ENCODE data around the gene MMRN2.

MMRN2 gene

GRCh38 chr10:86970162-86970981 is 13.0 kb upstream of the MMRN2 start:
- DNase-seq (ENCODE audit: low spot score), result peak; percentile 83

DNA sequence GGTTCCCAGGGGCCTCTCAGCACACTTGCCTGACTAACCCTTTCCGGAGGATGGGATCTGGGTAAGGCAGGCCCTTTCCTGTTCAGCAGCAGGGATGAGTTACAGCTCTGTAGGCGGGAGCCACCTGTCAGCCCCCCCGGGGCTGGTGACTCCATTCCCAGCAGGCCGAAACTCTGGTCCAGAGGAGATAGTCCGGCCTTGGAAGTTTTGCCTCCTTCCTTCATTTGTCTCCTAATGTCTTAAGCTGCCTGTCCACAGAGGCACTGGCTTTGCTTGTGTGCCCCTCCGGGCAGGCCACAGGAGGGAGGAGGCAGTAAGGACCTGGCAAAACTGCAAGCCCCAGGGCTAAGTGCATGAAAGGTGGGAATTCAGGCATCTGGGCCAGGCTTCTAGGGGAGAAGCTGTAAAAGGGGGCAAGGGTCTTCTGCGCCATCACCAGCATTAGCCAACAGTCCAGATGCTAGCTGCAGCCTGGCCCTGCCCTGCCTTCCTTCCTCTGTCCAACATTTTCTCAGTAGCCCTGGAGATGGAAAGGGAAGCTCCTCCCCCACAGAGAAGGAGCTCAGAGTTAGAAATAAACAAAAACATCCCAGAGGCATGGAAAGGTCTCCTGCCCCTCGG is 12.1 kb upstream of the MMRN2 start:
- no peak for DNase-seq (ENCODE audit: low spot score)

DNA sequence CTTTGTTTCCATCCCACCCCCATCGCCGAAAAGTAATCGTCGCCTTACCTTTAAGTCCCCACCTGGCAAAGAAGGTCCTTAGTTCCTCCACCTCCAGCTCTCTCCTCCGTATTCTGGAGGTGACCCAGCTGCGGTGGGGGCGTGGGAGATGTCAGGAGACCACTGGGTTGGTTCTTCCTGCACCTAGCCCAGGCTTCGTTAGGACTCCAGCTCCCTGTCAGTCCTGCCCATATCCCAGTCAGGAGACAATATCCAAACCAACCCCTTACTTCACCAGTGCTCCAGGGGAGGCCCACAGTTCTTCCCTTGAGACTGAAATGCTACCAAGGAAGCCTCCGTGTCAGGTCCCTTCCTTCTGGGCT is 11.6 kb upstream of the MMRN2 start:
- no peak for DNase-seq (ENCODE audit: low spot score)

DNA sequence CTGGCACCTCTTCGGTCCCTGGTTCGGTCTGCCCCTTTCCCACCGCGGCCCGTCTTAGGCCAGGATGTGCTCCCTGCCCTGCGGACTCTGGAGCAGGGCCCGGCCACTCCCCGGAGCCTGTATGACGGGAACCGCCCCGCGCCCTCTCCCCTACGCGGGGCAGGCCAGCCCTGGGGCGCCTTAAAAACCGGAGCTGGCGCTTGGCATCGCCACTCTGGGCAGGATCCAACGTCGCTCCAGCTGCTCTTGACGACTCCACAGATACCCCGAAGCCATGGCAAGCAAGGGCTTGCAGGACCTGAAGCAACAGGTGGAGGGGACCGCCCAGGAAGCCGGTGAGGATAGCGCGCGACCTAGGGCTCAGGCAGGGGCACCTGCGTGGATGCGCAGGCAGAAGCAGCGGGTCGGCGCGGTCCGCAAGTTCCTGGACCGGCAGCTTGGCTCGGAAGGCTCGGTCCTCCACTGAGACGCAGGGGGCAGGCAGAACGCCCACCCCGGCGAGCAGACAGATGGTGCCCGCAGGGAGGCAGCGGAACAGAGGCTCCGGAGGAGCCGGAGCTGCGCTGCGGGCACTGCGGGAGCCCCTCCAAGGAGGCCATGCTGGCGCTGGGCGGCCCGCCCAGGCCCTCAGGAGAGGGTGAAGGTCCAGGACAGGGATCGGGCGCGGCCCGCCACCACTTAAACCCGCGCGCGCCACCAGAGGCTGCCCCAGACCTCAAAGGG is 11.0 kb upstream of the MMRN2 start, which contains the start of gene ADIRF:
TSS of gene ADIRF (plus strand) at position 212 of the 723 bp plus-strand sequence. CDS start at position 275, 63 bp downstream.
- DNase-seq (ENCODE audit: low spot score), result no peak

GRCh38 chr10:86967481-86967941 is 10.1 kb upstream of the MMRN2 start:
- DNase-seq (ENCODE audit: low spot score), result no peak

- DNase-seq (ENCODE audit: low spot score), result no peak
Measured at GRCh38 chr10:86965986-86966654, 8.7 kb upstream of the MMRN2 start.

DNA sequence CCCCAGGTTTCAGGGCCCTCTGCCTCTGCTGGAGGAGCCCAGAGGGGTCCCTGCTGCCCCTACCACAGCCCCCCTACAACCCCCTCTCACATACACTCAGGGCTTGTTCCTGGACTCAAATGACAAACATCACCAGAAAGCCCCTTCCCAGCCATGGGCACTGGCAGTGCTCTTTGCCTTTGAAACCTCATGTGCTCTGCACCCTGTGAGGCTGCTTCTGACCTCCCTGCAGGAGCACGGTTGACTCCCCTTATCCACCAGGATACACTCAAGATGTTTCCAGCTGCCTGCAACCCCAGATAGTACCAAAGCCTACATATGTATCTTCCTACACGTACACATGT is 7.4 kb upstream of the MMRN2 start:
- DNase-seq (ENCODE audit: low spot score), result no peak

- no peak for DNase-seq (ENCODE audit: low spot score)
Measured at GRCh38 chr10:86964061-86964846, 6.8 kb upstream of the MMRN2 start.

DNA sequence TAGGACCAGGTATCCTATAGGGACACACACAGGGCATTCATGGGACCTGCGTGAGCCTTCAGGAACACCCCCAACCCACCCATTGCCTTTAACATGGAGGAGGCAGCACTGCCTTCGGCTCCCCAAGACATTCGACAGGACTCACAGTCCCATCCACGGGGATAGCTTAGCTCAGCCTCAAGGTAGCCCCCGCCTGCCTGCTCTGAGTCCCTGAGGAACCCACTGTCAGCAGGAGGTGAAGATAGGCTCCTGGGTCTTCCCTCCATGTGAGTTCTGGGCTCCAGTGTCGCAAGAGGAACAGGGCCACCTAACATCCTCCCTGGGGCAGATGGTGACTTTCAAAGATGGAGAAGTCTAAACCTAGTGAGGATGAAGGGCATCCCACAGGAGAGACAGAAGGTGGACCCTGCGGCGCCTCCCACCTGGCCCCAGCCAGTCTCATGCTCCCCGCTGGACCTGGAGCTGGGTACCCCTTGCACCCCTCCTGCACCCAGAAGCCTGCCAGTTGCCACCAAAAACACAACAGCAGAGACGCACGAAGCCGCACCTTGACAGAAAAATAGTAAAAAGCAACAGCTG is 6.0 kb upstream of the MMRN2 start:
- no peak for DNase-seq (ENCODE audit: low spot score)

DNA sequence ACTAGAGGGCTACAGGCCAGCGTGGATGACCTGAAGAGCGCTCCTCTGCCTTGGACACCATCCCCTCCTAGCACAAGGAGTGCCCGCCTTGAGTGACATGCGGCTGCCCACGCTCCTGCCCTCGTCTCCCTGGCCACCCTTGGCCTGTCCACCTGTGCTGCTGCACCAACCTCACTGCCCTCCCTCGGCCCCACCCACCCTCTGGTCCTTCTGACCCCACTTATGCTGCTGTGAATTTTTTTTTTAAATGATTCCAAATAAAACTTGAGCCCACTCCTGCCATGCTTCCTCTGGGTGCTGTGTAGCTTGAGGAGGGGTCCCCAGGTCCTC is 5.5 kb upstream of the MMRN2 start:
- no peak for DNase-seq (ENCODE audit: low spot score)

DNA sequence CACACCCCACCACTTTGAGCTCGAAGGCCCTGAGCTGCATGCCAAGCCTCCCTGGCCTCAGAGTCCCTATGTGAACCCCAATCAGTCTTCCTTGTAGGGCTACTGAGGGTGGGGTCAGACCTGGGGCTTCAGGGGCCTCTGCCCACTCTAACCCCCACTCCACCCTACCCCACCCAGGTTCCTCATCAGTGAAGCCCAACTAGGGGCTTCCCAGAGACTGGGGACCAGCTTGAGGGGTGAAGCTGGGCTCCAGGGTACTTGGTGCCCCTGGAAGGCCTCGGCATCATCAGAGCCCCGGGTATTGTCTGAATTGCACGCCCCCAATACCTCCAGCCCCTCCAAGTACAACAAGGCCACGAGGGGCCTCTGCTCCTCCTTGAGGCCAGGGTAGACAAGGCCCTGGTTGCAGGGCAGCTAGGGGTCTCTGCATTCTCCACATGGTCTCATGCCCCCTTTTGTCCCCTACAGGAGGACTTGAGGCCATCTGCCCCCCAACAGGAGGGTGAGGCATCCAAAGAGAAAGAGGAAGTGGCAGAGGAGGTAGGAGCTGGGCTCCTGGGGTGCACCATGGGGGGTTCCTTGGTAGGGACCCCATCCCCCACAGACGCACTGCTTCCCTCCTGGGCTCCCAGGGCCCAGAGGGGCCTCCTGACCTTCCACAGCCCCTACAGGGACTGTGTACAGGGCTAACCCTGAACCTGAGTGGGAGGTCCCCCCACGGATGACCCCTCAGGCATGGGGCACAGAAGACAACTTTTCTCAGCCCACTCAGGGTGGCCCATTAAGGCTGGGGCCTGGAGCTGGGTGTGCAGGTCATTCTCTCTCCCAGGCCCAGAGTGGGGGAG is 4.9 kb upstream of the MMRN2 start:
- DNase-seq (ENCODE audit: low spot score), result no peak

GRCh38 chr10:86961481-86962091 is 4.2 kb upstream of the MMRN2 start:
- no peak for DNase-seq (ENCODE audit: low spot score)

- no peak for DNase-seq (ENCODE audit: low spot score)
Measured at GRCh38 chr10:86960863-86961434, 3.5 kb upstream of the MMRN2 start.

DNA sequence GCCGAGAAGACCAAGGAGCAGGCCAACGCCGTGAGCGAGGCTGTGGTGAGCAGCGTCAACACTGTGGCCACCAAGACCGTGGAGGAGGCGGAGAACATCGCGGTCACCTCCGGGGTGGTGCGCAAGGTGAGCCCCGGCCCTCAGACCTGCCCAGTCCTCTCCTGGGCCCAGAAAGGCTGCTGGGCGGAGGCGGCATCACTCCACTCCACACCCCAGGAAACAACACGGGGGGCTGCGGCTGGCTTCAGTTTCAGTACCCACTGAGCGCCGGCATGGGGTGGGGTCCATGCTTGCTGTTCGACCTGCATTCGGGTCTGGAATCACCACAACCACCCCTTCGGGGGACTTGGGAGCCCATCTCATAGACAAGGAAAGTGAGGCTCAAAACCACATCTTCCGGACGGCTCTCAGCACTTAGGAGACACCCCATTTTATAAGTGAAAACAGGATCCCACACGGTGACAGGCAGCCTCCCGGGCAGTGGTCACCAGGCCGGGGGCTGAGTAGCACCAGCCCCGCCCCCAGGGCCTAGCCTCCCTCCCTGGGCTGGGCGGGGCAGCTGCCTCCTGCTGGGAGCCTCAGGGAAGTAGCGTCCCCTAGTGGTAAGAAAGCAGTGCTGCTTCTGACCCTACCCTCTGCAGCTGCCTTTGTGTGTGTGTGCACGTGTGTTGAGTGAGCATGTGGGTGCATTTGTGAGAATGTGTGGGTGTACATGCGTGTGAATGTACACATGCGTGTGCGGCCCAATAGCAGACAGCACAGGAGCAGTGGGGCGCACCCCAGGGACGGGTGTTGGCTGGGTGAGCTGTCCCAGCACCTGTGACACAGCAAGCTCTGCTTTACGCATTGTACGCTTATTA is 2.8 kb upstream of the MMRN2 start:
- DNase-seq (ENCODE audit: low spot score), result peak; percentile 82

- no peak for DNase-seq (ENCODE audit: low spot score)
Measured at GRCh38 chr10:86959737-86960002, 2.3 kb upstream of the MMRN2 start.

DNA sequence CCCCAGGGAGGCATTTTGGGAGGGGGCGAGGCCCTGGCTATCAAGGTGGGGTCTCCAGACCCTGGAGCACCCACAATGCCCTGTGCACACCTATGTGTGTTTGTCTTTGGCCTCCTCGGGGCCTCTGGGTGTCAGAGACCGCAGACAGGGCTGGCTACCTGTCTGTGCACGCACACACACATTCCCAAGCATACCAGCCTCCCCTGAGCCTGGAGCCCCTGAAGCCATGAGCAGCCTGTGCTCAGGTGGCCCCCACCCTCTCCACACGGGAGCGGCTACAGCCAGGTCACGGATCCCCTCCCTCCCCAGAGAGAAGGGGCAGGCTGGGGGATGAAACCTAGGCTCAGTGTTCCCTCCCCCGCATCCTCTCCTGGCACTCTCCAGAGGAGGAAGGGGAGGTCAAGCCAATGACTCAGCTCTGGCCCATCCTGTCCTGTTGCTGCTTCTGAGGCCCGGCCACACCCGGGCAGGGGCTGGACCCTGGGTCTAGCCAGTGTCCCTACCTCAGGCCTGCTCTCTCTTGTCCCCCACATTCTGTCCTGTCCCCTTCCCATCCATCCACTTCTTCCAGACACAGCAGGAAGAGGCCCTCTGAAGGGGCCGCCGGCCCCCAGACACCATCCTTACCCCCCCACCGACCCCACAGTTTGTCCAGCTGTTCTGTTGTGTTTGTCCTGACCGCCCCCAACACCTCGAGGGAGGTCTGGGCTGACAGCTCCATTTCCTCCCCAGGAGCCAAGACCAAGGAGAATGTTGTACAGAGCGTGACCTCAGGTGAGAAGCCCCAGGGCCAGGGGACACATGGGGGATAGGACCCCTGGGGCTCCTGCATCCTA is 1.7 kb upstream of the MMRN2 start:
- DNase-seq (ENCODE audit: low spot score), result no peak

DNA sequence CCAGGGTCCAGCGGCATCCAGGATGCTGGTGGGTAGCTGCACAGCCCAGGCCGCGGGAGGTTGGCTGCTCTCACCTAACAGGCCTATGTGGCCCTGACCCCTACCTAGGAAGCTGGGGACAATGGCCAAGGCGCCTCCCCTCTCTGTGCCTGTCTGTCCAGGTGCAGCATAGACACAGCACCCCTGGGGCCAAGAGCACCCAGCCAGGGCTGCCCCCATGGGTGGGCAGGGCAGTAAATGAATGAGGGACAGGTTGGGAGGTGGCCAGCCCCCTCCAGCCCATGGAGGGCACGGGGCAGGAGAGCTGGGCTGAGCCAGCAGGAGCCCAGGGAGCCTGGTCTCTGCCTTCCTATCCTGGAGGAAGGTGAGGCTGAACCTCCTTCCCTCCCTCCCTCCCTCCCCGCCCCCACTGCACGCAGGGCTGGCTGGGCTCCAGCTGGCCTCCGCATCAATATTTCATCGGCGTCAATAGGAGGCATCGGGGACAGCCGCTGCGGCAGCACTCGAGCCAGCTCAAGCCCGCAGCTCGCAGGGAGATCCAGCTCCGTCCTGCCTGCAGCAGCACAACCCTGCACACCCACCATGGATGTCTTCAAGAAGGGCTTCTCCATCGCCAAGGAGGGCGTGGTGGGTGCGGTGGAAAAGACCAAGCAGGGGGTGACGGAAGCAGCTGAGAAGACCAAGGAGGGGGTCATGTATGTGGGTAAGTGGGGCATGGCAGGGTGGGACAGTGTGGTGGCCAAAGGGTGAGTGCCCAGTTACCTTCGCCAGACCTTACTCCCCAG is 893 bp upstream of the MMRN2 start, which contains the start of gene SNCG:
TSS of gene SNCG (plus strand) at position 484 of the 785 bp plus-strand sequence. CDS start at position 583, 99 bp downstream.
- DNase-seq (ENCODE audit: low spot score), result peak; percentile 68

All from SK-N-DZ (cell line).